IPS-18c (cell line): ENCODE results near the gene AP2A1.

Source experiments
- H3K4me3 ChIP-seq: 2 replicates; pipeline ENCODE4 v1.7.0; 2013; ENCODE audit warnings: low read depth, mild to moderate bottlenecking, low read length, moderate library complexity; ENCODE audit not compliant: insufficient read depth
- H3K9me3 ChIP-seq: one replicate; pipeline ENCODE4 v1.6.1; 2013; ENCODE audit warnings: mild to moderate bottlenecking, low read length, moderate library complexity; ENCODE audit not compliant: control insufficient read depth, insufficient read depth

The AP2A1 gene

GRCh38 chr19:49854378-49855263 lies 87.8 kb downstream of the AP2A1 start:
- no peaks in the 10 kb centered on the region for H3K9me3 ChIP-seq
- no peak overlapping the region for H3K4me3 ChIP-seq

- no peaks in the 10 kb centered on the region for H3K9me3 ChIP-seq
- no peak overlapping the region for H3K4me3 ChIP-seq
Measured at GRCh38 chr19:49855277-49855675, 88.5 kb downstream of the AP2A1 start.

- Histone ChIP-seq H3K9me3 (no peaks in the 10 kb centered on the region), H3K4me3 (no peak overlapping the region)
Measured at GRCh38 chr19:49855676-49856573, 89.1 kb downstream of the AP2A1 start.

- Histone ChIP-seq H3K9me3 (no peaks in the 10 kb centered on the region), H3K4me3 (no peak overlapping the region)
Measured at GRCh38 chr19:49856574-49857021, 89.8 kb downstream of the AP2A1 start.
